ENCODE data around the gene DLG2. TPM values are rescaled to one million over a fixed set of nuclear protein-coding genes. Genes with fewer than 3 reads are reported as not detected.

The DLG2 gene
- total and polyA plus RNA-seq, 2 of the 4 experiments (the other 2 are of a cell fraction) = 0.31 to 0.36 TPM

GRCh38 chr11:85627998-85628770 is 1.0 kb upstream of the DLG2 start, which contains the start of gene TMEM126B:
Gene TMEM126B, plus strand, starts transcription at chr11:85628593. Its CDS starts 15 bp downstream, at chr11:85628608.
- Histone ChIP-seq H3K36me3 (ENCODE audit: control insufficient read depth, insufficient read depth, low read length) (0 out of 2 replicates have a peak, but pooled peaks cover 2% of the 10 kb centered on the region), H3K9ac (ENCODE audit: low read depth, low read length) (peak within 1 kb of the TSS; percentile 84), H3K27me3 (ENCODE audit: control insufficient read depth, insufficient read depth, low read length) (no peaks in the 10 kb centered on the region), H3K27ac (ENCODE audit: insufficient read depth, low read length) (peak within 1 kb of the TSS; percentile 86), H2AFZ (replicated peaks; ENCODE audit: low read length, poor library complexity) (peak within 1 kb of the TSS; percentile 99), H3K79me1 (ENCODE audit: low read depth in 1 of 2, low read length in 2 of 2) (peaks cover 4 to 30% of the 10 kb centered on the region in 2 experiments; a peak in 2 of 4 replicates), H2BK20ac (ENCODE audit: low read depth, low read length) (peak within 1 kb of the TSS; percentile 1; the same call in 1 of the 2 replicates), H3K4me3 (ENCODE audit: insufficient read depth, low read depth, low read length) (peak within 1 kb of the TSS; percentile 74), H2BK120ac (ENCODE audit: low read depth, low read length) (peak within 1 kb of the TSS; percentile 70), H3K56ac (ENCODE audit: extremely low read depth, insufficient read depth, low read length) (peak within 1 kb of the TSS; percentile 92), H4K8ac (ENCODE audit: low read depth in 2 of 2, low read length in 2 of 2) (peak within 1 kb of the TSS; percentile 74 to 93), H3K9me3 (ENCODE audit: control insufficient read depth, insufficient read depth, low read length) (no peaks in the 10 kb centered on the region), H4K5ac (ENCODE audit: low read depth, low read length) (peak within 1 kb of the TSS; percentile 80), H2BK15ac (ENCODE audit: low read depth, low read length) (peak within 1 kb of the TSS; percentile 56; the same call in 2 of the 3 replicates), H3K23ac (ENCODE audit: low read depth, low read length) (peak within 1 kb of the TSS; percentile 91), H2AK9ac (replicated peaks; ENCODE audit: low read depth, low read length, poor library complexity) (peak within 1 kb of the TSS; percentile 38), H4K91ac (ENCODE audit: insufficient read depth, low read depth, low read length) (peak within 1 kb of the TSS; percentile 76), H2BK5ac (ENCODE audit: low read depth, low read length, poor library complexity, severe bottlenecking) (peak within 1 kb of the TSS; percentile 80), H3K4me2 (ENCODE audit: low read depth, low read length) (peak within 1 kb of the TSS; percentile 90), H3K18ac (ENCODE audit: low read depth, low read length) (peak within 1 kb of the TSS; percentile 64), H3K4ac (ENCODE audit: low read depth, low read length) (peak within 1 kb of the TSS; percentile 74), H3K4me1 (ENCODE audit: control insufficient read depth, insufficient read depth, low read length) (peaks cover 2% of the 10 kb centered on the region), H3K14ac (replicated peaks; ENCODE audit: low read depth, low read length) (peak within 1 kb of the TSS; percentile 93), H4K20me1 (ENCODE audit: insufficient read depth, low read length) (no peaks in the 10 kb centered on the region), H3K9me1 (ENCODE audit: insufficient read depth, low read length) (no peaks in the 10 kb centered on the region), H2AK5ac (ENCODE audit: low read depth, low read length) (0 out of 2 replicates have a peak within 1 kb of the TSS, but pooled peaks have one; percentile 38)
- POLR2A ChIA-PET (ENCODE audit: unreplicated experiment) = interaction anchor here (0.7 to 1.4 kb wide), 4 partner anchors 11 to 36 kb away, joined by 3 to 16 read pairs (median 4); partner anchors contain the start of gene CREBZF
- DNase-seq (peak; percentile 94), ATAC-seq (ENCODE audit: low read depth) (peak; percentile 99)
- no TSS peak for BruUV-seq (replicated peaks)
- intact Hi-C loops (cut with micrococcal nuclease) = loop anchor here (1.0 to 2.0 kb wide), 2 partner anchors 33 to 37 kb away; partner anchors contain the start of gene CREBZF
- CTCF ChIA-PET = no interaction called here
- in situ Hi-C loops (cut with MboI; ENCODE audit: low sequenced_read_pairs) = no loop called here
- dilution Hi-C loops (cut with HindIII; ENCODE audit: low sequenced_read_pairs, unreplicated experiment) = no loop called here
- WGBS, 2 experiments (ENCODE audit: extremely low coverage in 2 of 2, insufficient read length in 1 of 2) = 1% methylated on average over 11 of the region's 41 CpGs; no CpG with 5 or more reads in 1 of the 2 experiments
- TF ChIP-seq RAD21 (IDR thresholded peaks at IDR 0.05; ENCODE audit: low read length) = no peak
- peak; percentile 91 for TF ChIP-seq USF2 (IDR thresholded peaks at IDR 0.05; ENCODE audit: low read depth, low read length)
- no peak for TF ChIP-seq RFX5 (IDR thresholded peaks at IDR 0.05; ENCODE audit: low read depth, low read length)
- no peak for TF ChIP-seq RCOR1 (IDR thresholded peaks at IDR 0.05; ENCODE audit: insufficient replicate concordance, low read length)
- TF ChIP-seq SMC3 (IDR thresholded peaks at IDR 0.05; ENCODE audit: low read depth, low read length) = no peak
- TF ChIP-seq POLR2A (IDR thresholded peaks at IDR 0.05; ENCODE audit: low read depth, low read length) = peak; percentile 54; the same call in 1 of the 2 replicates
- TF ChIP-seq, protein P1, sequence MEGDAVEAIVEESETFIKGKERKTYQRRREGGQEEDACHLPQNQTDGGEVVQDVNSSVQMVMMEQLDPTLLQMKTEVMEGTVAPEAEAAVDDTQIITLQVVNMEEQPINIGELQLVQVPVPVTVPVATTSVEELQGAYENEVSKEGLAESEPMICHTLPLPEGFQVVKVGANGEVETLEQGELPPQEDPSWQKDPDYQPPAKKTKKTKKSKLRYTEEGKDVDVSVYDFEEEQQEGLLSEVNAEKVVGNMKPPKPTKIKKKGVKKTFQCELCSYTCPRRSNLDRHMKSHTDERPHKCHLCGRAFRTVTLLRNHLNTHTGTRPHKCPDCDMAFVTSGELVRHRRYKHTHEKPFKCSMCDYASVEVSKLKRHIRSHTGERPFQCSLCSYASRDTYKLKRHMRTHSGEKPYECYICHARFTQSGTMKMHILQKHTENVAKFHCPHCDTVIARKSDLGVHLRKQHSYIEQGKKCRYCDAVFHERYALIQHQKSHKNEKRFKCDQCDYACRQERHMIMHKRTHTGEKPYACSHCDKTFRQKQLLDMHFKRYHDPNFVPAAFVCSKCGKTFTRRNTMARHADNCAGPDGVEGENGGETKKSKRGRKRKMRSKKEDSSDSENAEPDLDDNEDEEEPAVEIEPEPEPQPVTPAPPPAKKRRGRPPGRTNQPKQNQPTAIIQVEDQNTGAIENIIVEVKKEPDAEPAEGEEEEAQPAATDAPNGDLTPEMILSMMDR (conservative IDR thresholded peaks at IDR 0.05; ENCODE audit: low read depth, low read length) = no peak
- TF ChIP-seq CEBPB (IDR thresholded peaks at IDR 0.05; ENCODE audit: low read depth, low read length) = no peak; the same call in 1 of the 2 replicates
- TF ChIP-seq MAFK (IDR thresholded peaks at IDR 0.05; ENCODE audit: low read depth, low read length) = no peak
- TF ChIP-seq, protein P2, sequence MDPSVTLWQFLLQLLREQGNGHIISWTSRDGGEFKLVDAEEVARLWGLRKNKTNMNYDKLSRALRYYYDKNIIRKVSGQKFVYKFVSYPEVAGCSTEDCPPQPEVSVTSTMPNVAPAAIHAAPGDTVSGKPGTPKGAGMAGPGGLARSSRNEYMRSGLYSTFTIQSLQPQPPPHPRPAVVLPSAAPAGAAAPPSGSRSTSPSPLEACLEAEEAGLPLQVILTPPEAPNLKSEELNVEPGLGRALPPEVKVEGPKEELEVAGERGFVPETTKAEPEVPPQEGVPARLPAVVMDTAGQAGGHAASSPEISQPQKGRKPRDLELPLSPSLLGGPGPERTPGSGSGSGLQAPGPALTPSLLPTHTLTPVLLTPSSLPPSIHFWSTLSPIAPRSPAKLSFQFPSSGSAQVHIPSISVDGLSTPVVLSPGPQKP (IDR thresholded peaks at IDR 0.05; ENCODE audit: borderline replicate concordance, low read depth, low read length) = no peak
- TF ChIP-seq NFE2L2 (IDR thresholded peaks at IDR 0.05; ENCODE audit: low read depth, low read length) = no peak
- TF ChIP-seq MXI1 (IDR thresholded peaks at IDR 0.05; ENCODE audit: borderline replicate concordance, low read depth, low read length) = peak; percentile 84
- TF ChIP-seq FOS (IDR thresholded peaks at IDR 0.05; ENCODE audit: low read depth, low read length) = no peak
- TF ChIP-seq BHLHE40 (IDR thresholded peaks at IDR 0.05; ENCODE audit: low read depth, low read length) = peak; percentile 44; the same call in 1 of the 2 replicates

Data from IMR-90 (cell line).